Measurements from ENCODE around the gene OR9Q1.
"Not testable (repeated sequence)": the region's sequence is repeated elsewhere in the genome, so short reads cannot be mapped to it uniquely, and the experiment has no call there.

Gene OR9Q1

GRCh38 chr11:58023435-58023931 lies at the start of gene OR9Q1:
OR9Q1 (plus strand) TSS chr11:58023881; CDS start chr11:58179445, 155,564 bp downstream.
- no peak for DNase-seq (ENCODE audit: low read depth in 2 of 2)

- DNase-seq (ENCODE audit: low read depth in 2 of 2) = no peak
Observed at GRCh38 chr11:57974132-57974531, 49.5 kb upstream of the OR9Q1 start.

GRCh38 chr11:57974848-57975601 lies 48.7 kb upstream of the OR9Q1 start:
- DNase-seq (ENCODE audit: low read depth in 2 of 2) = no peak

- DNase-seq (ENCODE audit: low read depth in 2 of 2) = no peak
Observed at GRCh38 chr11:57977709-57978108, 46.0 kb upstream of the OR9Q1 start.

GRCh38 chr11:57978686-57979531 lies 44.8 kb upstream of the OR9Q1 start:
- DNase-seq (ENCODE audit: low read depth in 2 of 2) = no peak

- DNase-seq (ENCODE audit: low read depth in 2 of 2) = no peak
Observed at GRCh38 chr11:57979532-57980079, 44.1 kb upstream of the OR9Q1 start.

GRCh38 chr11:57980201-57980600 lies 43.5 kb upstream of the OR9Q1 start:
- no peak for DNase-seq (ENCODE audit: low read depth in 2 of 2)

- DNase-seq (ENCODE audit: low read depth in 2 of 2) = no peak
Observed at GRCh38 chr11:57981536-57981935, 42.1 kb upstream of the OR9Q1 start.

GRCh38 chr11:57982776-57983175 lies 40.9 kb upstream of the OR9Q1 start:
- DNase-seq (ENCODE audit: low read depth in 2 of 2) = no peak

- DNase-seq (ENCODE audit: low read depth in 2 of 2) = no peak
Observed at GRCh38 chr11:57983191-57983590, 40.5 kb upstream of the OR9Q1 start.

- DNase-seq (ENCODE audit: low read depth in 2 of 2) = not testable (repeated sequence)
Observed at GRCh38 chr11:57999523-57999922, 24.2 kb upstream of the OR9Q1 start.

GRCh38 chr11:58000021-58000420 lies 23.7 kb upstream of the OR9Q1 start:
- not testable (repeated sequence) for DNase-seq (ENCODE audit: low read depth in 2 of 2)

GRCh38 chr11:58000699-58001098 lies 23.0 kb upstream of the OR9Q1 start:
- no peak for DNase-seq (ENCODE audit: low read depth in 2 of 2)

- DNase-seq (ENCODE audit: low read depth in 2 of 2) = no peak
Observed at GRCh38 chr11:58003036-58003435, 20.6 kb upstream of the OR9Q1 start.

- no peak for DNase-seq (ENCODE audit: low read depth in 2 of 2)
Observed at GRCh38 chr11:58003591-58003990, 20.1 kb upstream of the OR9Q1 start.

- no peak for DNase-seq (ENCODE audit: low read depth in 2 of 2)
Observed at GRCh38 chr11:58004664-58005063, 19.0 kb upstream of the OR9Q1 start.

GRCh38 chr11:58006940-58007339 lies 16.7 kb upstream of the OR9Q1 start:
- DNase-seq (ENCODE audit: low read depth in 2 of 2) = no peak

GRCh38 chr11:58011771-58012170 lies 11.9 kb upstream of the OR9Q1 start:
- DNase-seq (ENCODE audit: low read depth in 2 of 2) = no peak

GRCh38 chr11:58024601-58025091 lies 965 bp downstream of the OR9Q1 start:
- DNase-seq (ENCODE audit: low read depth in 2 of 2) = no peak

- DNase-seq (ENCODE audit: low read depth in 2 of 2) = no peak
Observed at GRCh38 chr11:58027341-58027740, 3.7 kb downstream of the OR9Q1 start.

- no peak for DNase-seq (ENCODE audit: low read depth in 2 of 2)
Observed at GRCh38 chr11:58028687-58029411, 5.2 kb downstream of the OR9Q1 start.

GRCh38 chr11:58030653-58031052 lies 7.0 kb downstream of the OR9Q1 start, which contains the start of gene OR6Q1:
OR6Q1 (plus strand) TSS chr11:58030953; CDS start chr11:58030953, 0 bp downstream.
- DNase-seq (ENCODE audit: low read depth in 2 of 2) = no peak
